Naive B cell (primary cell): ENCODE measurements around the gene HCFC1. TPM values are rescaled to one million over a fixed set of nuclear protein-coding genes. Genes with fewer than 3 reads are reported as not detected.

Source experiments
- ATAC-seq, 2 donors: fragments of 150-1000 bp; cut with Tn5 transposase; 2 replicates each; pipeline ENCODE4 v1.10.0; 2021; ENCODE audit warnings: low read depth in 2 of 2, mild to moderate bottlenecking in 2 of 2, moderate library complexity in 2 of 2
- DNase-seq: peaks from one replicate; pipeline ENCODE4 v3.0.0; 2022
- H3K27ac Mint-ChIP-seq, 6 donors: one replicate each; pipeline ENCODE4 v1.8.0; 2020 to 2022; ENCODE audit warnings: mild to moderate bottlenecking in 6 of 6, mixed read lengths in 6 of 6, moderate library complexity in 5 of 6, inconsistent platforms in 2 of 6
- H3K27me3 Mint-ChIP-seq, 3 donors: one replicate each; pipeline ENCODE4 v1.8.0; 2021 to 2022; ENCODE audit warnings: mixed read lengths in 3 of 3, mild to moderate bottlenecking in 1 of 3
- H3K36me3 Mint-ChIP-seq, 2 donors: one replicate each; pipeline ENCODE4 v1.8.0; 2020 to 2022; ENCODE audit warnings: mixed read lengths in 2 of 2, inconsistent platforms in 1 of 2, mild to moderate bottlenecking in 1 of 2
- H3K4me1 Mint-ChIP-seq, 3 donors: one replicate each; pipeline ENCODE4 v1.8.0; 2020 to 2022; ENCODE audit warnings: mixed read lengths in 3 of 3, inconsistent platforms in 1 of 3, mild to moderate bottlenecking in 1 of 3, moderate library complexity in 1 of 3
- H3K4me3 Mint-ChIP-seq, 8 donors: one replicate each; pipeline ENCODE4 v1.8.0; 2020 to 2022; ENCODE audit warnings: mild to moderate bottlenecking in 8 of 8, mixed read lengths in 8 of 8, moderate library complexity in 8 of 8, inconsistent platforms in 2 of 8
- H3K9me3 Mint-ChIP-seq, 7 donors: one replicate each; pipeline ENCODE4 v1.8.0; 2020 to 2022; ENCODE audit warnings: mixed read lengths in 7 of 7, mild to moderate bottlenecking in 5 of 7, inconsistent platforms in 2 of 7, moderate library complexity in 1 of 7
- polyA plus RNA-seq, 6 donors: library from polyadenylated mRNA; unstranded; fragments of 300-500 nt; fragmentation: Illumina TruSeq; gene quantifications; one replicate each; pipeline ENCODE4 v1.2.3, GENCODE V29; 2021; ENCODE audit warnings: low read depth in 6 of 6

HCFC1 gene
- polyA plus RNA-seq, 6 donors from 2014 or later: 0.22 to 14.0 (median 5.8) TPM

- Mint-ChIP-seq H3K4me1 (peaks cover 17 to 42% (median 24%) of the 10 kb centered on the region in 3 donors), H3K4me3 (no peak overlapping the region), H3K9me3 (peaks cover 0 to 3% (median 0%) of the 10 kb centered on the region in 7 donors), H3K27me3 (peaks cover 0 to 13% (median 0%) of the 10 kb centered on the region in 3 donors), H3K27ac (peak overlapping the region in 1 of 6 donors; percentile 19), H3K36me3 (no peaks in the 10 kb centered on the region)
- DNase-seq (no peak), ATAC-seq (no peak)
These were observed 73.7 kb downstream of the HCFC1 start for GRCh38 chrX:153897899-153898298.

Other genes with a start within 250 kb of the HCFC1 start
- 100 to 1,000 TPM; 228 to 369 (median 252) TPM for gene BCAP31, start 247.4 kb downstream of the HCFC1 start, polyA plus RNA-seq
- 1 to 10 TPM; 2.2 to 6.2 (median 5.2) TPM for gene ABCD1, start 247.0 kb downstream of the HCFC1 start, polyA plus RNA-seq
- gene PLXNB3, start 207.6 kb downstream of the HCFC1 start, polyA plus RNA-seq: under 1 TPM in 1 of 6 donors, not detected in 5; 0.71 TPM
- under 1 TPM in 1 of 6 donors, not detected in 5; 0.08 TPM for gene SRPK3, start 190.8 kb downstream of the HCFC1 start, polyA plus RNA-seq
- 100 to 1,000 TPM in 1 of 6 donors, 10 to 100 TPM in 5; 78.9 to 112 (median 94.3) TPM for gene IDH3G, start 177.4 kb downstream of the HCFC1 start, polyA plus RNA-seq
- 100 to 1,000 TPM; 308 to 413 (median 364) TPM for gene SSR4, start 177.2 kb downstream of the HCFC1 start, polyA plus RNA-seq
- gene PDZD4, start 141.3 kb downstream of the HCFC1 start, polyA plus RNA-seq: under 1 TPM in 1 of 6 donors, not detected in 5; 0.38 TPM
- gene L1CAM, start 85.6 kb downstream of the HCFC1 start, polyA plus RNA-seq: 1 to 10 TPM in 5 of 6 donors, not detected in 1; 1.1 to 2.1 (median 1.2) TPM
- gene AVPR2, start 67.1 kb downstream of the HCFC1 start, polyA plus RNA-seq: under 1 TPM in 1 of 6 donors, not detected in 5; 0.25 TPM
- 100 to 1,000 TPM in 2 of 6 donors, 10 to 100 TPM in 4; 71.5 to 147 (median 83.5) TPM for gene ARHGAP4, start 45.6 kb downstream of the HCFC1 start, polyA plus RNA-seq
- 10 to 100 TPM; 52.6 to 98.7 (median 61.0) TPM for gene NAA10, start 36.8 kb downstream of the HCFC1 start, polyA plus RNA-seq
- gene RENBP, start 27.2 kb downstream of the HCFC1 start, polyA plus RNA-seq: 1 to 10 TPM in 4 of 6 donors, under 1 TPM in 2; 0.68 to 3.8 (median 1.7) TPM
- gene TMEM187, start 936 bp upstream of the HCFC1 start, polyA plus RNA-seq: 10 to 100 TPM in 2 of 6 donors, 1 to 10 TPM in 4; 5.0 to 13.6 (median 8.1) TPM
- 100 to 1,000 TPM in 1 of 6 donors, 10 to 100 TPM in 5; 57.9 to 123 (median 73.9) TPM for gene IRAK1, start 48.1 kb upstream of the HCFC1 start, polyA plus RNA-seq
- 10 to 100 TPM in 5 of 6 donors, 1 to 10 TPM in 1; 4.5 to 21.0 (median 12.8) TPM for gene MECP2, start 125.9 kb upstream of the HCFC1 start, polyA plus RNA-seq
- not detected for gene OPN1LW, start 172.4 kb upstream of the HCFC1 start, polyA plus RNA-seq
- not detected for gene OPN1MW, start 210.8 kb upstream of the HCFC1 start, polyA plus RNA-seq
- not detected for gene OPN1MW2, start 247.9 kb upstream of the HCFC1 start, polyA plus RNA-seq